Erythroblast (primary cell): Measurements from ENCODE around the gene TSPAN3.

Source experiments
- DNase-seq, 2 experiments: peaks; one replicate each; lab custom pipeline; 2025; lab: John Stamatoyannopoulos, UW
- GATA1 ChIP-seq: IDR thresholded peaks from 2 replicates; pipeline ENCODE4 v1.6.1; 2011; ENCODE audit warnings: low read depth, mild to moderate bottlenecking, control low read depth, low read length, moderate library complexity
- POLR2A ChIP-seq: IDR thresholded peaks from 2 replicates; pipeline ENCODE4 v1.6.1; 2011; ENCODE audit warnings: mild to moderate bottlenecking, low read length

Gene TSPAN3

GRCh38 chr15:77052556-77052955 lies 18.4 kb downstream of the TSPAN3 start:
- no peak for DNase-seq

GRCh38 chr15:77048135-77048876 lies 22.6 kb downstream of the TSPAN3 start:
- TF ChIP-seq POLR2A (no peak), GATA1 (no peak)

More at GRCh38 chr15:77052556-77052955, 18.4 kb downstream of the TSPAN3 start:
- TF ChIP-seq POLR2A, result no peak
- TF ChIP-seq GATA1, result no peak

GRCh38 chr15:77046704-77047412 lies 24.1 kb downstream of the TSPAN3 start:
- no peak for DNase-seq
- TF ChIP-seq POLR2A (no peak), GATA1 (no peak)

More at GRCh38 chr15:77048135-77048876, 22.6 kb downstream of the TSPAN3 start:
- no peak for DNase-seq

GRCh38 chr15:77045985-77046384 lies 24.9 kb downstream of the TSPAN3 start:
- DNase-seq, result no peak
- TF ChIP-seq GATA1, result no peak
- no peak for TF ChIP-seq POLR2A

GRCh38 chr15:77044228-77045042 lies 26.5 kb downstream of the TSPAN3 start:
- DNase-seq, result no peak
- no peak for TF ChIP-seq GATA1
- no peak for TF ChIP-seq POLR2A

GRCh38 chr15:77042955-77043920 lies 27.7 kb downstream of the TSPAN3 start:
- no peak for TF ChIP-seq GATA1
- TF ChIP-seq POLR2A, result no peak
- DNase-seq, result no peak

- no peak for TF ChIP-seq GATA1
- no peak for TF ChIP-seq POLR2A
- no peak for DNase-seq
These were observed 28.5 kb downstream of the TSPAN3 start for GRCh38 chr15:77042245-77042919.

GRCh38 chr15:77040673-77041072 lies 30.2 kb downstream of the TSPAN3 start:
- DNase-seq, result no peak
- TF ChIP-seq GATA1 (no peak), POLR2A (no peak)

- TF ChIP-seq POLR2A (no peak), GATA1 (no peak)
- no peak for DNase-seq
These were observed 31.1 kb downstream of the TSPAN3 start for GRCh38 chr15:77039848-77040247.

- DNase-seq, result no peak
- TF ChIP-seq GATA1 (no peak), POLR2A (no peak)
These were observed 31.7 kb downstream of the TSPAN3 start for GRCh38 chr15:77039217-77039533.

- no peak for DNase-seq
- TF ChIP-seq POLR2A, result no peak
- TF ChIP-seq GATA1, result no peak
These were observed 32.3 kb downstream of the TSPAN3 start for GRCh38 chr15:77038312-77039216.
